Measurements from ENCODE around the gene TEX29. TPM values are rescaled to one million over a fixed set of nuclear protein-coding genes. Genes with fewer than 3 reads are reported as not detected.

TEX29 gene
- total RNA-seq, 1 experiment from 2014 or later, result 0.33 TPM

DNA sequence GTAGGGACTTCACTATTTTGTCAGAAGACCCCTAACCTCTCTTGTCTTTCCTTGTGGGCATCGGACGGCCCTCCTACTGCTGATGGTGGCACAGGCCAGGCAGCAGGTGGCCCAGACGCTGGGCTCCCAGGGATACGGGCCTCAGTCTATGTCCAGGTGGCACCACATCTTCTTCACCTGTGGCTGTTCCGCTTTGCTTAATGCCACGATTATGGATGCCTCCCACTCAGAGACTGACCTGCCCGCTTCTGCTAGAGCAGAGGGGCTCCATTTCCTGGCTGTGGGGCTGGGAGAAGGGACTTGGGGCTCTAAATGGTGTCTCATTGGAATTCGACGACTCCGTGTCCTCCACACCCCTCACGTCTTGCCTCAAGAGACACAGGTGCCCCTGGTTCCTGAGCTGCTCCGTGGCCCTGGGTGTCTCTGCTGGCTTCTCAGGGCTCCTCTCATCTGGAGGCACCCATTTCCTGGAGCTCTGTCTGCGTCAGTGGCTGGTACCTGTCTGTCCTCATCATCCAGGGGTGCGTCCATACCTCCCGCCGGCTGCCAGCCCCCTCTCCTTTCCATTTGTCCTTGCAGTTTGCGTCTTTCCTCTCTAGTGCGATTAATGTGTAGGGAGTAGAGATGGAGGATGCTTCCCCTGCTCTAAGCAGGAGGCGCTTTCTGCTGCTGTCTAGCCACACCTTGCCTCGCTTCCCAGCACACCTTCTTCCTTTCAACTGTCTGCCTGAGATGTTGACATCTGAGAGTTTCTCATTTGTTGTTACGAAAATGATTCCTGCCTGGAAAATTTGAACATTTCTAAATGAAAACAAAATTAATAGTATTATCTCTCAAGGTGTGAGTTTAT lies 63.4 kb downstream of the TEX29 start:
- H3K4me1 Mint-ChIP-seq, result peaks cover 0 to 4% of the 10 kb centered on the region in 2 experiments; a peak in 1 of 4 replicates
- no CpG with 5 or more reads among the region's 21 CpGs for WGBS (ENCODE audit: extremely low coverage, insufficient read length, low lambda C conversion rate)
- no peak overlapping the region for H3K4ac ChIP-seq (ENCODE audit: low read depth, low read length)
- no peak overlapping the region for H3T11ph ChIP-seq (ENCODE audit: low read length)
- H3K14ac ChIP-seq (ENCODE audit: insufficient read depth, low read length), result no peak overlapping the region
- no peaks in the 10 kb centered on the region for H3K27me3 ChIP-seq (ENCODE audit: insufficient read depth, low read length)
- no peak overlapping the region for H3K4me3 Mint-ChIP-seq
- no peak overlapping the region for H4K5ac ChIP-seq (ENCODE audit: insufficient read length, low read depth, low read length)
- H3K4me2 ChIP-seq (ENCODE audit: insufficient read depth, insufficient read length, low read length), result no peak overlapping the region
- no peak overlapping the region for H2BK5ac ChIP-seq (ENCODE audit: insufficient read length, low read length)
- no peaks in the 10 kb centered on the region for H3K79me2 ChIP-seq (ENCODE audit: insufficient read depth, low read length)
- H2BK12ac ChIP-seq (ENCODE audit: insufficient read length, low read depth, low read length), result no peak overlapping the region
- H3K27me3 Mint-ChIP-seq (ENCODE audit: low read depth), result no peaks in the 10 kb centered on the region
- H3K36me3 Mint-ChIP-seq (ENCODE audit: insufficient read depth in 1 of 3, low read depth in 3 of 3), result peaks cover 0 to 10% (median 3%) of the 10 kb centered on the region in 3 experiments; a peak in 4 of 7 replicates
- no peaks in the 10 kb centered on the region for H3K9me3 ChIP-seq (ENCODE audit: control insufficient read depth, low read depth, low read length)
- no peak overlapping the region for H3K18ac ChIP-seq (ENCODE audit: insufficient read length, low read depth, low read length)
- no peak overlapping the region for H3K23ac ChIP-seq (ENCODE audit: insufficient read length, low read depth, low read length)
- H3K9ac ChIP-seq (ENCODE audit: extremely low read depth, insufficient read length, low read length), result no peak overlapping the region
- H3K56ac ChIP-seq (ENCODE audit: insufficient read length, low read depth, low read length), result no peak overlapping the region
- H3K27ac Mint-ChIP-seq, result no peak overlapping the region
- no peaks in the 10 kb centered on the region for H4K20me1 ChIP-seq (ENCODE audit: control insufficient read depth, insufficient read depth, insufficient read length)
- H3K27ac ChIP-seq (ENCODE audit: insufficient read length, low read depth, low read length), result no peak overlapping the region
- H3K23me2 ChIP-seq (ENCODE audit: insufficient read length, low read depth, low read length, poor library complexity, severe bottlenecking), result no peaks in the 10 kb centered on the region
- H2BK20ac ChIP-seq (ENCODE audit: low read depth, low read length, poor library complexity, severe bottlenecking), result no peak overlapping the region
- H2BK15ac ChIP-seq (ENCODE audit: low read depth, low read length), result no peak overlapping the region
- H3K4me1 ChIP-seq (ENCODE audit: insufficient read depth, low read length), result no peaks in the 10 kb centered on the region; the same call in 1 of the 2 replicates
- H2AK5ac ChIP-seq (ENCODE audit: insufficient read length, low read length), result no peak overlapping the region
- H4K91ac ChIP-seq (ENCODE audit: insufficient read length, low read depth, low read length), result no peak overlapping the region
- H4K8ac ChIP-seq (replicated peaks; ENCODE audit: insufficient read length, low read depth, low read length), result no peak overlapping the region
- no peaks in the 10 kb centered on the region for H3K79me1 ChIP-seq (ENCODE audit: insufficient read depth, low read depth, low read length, poor library complexity, severe bottlenecking)
- H2BK120ac ChIP-seq (ENCODE audit: low read depth, low read length, poor library complexity, severe bottlenecking), result no peak overlapping the region
- H3K9me3 Mint-ChIP-seq, result peaks cover 11 to 14% of the 10 kb centered on the region in 2 experiments; a peak in 4 of 5 replicates
- TF ChIP-seq, protein P1, sequence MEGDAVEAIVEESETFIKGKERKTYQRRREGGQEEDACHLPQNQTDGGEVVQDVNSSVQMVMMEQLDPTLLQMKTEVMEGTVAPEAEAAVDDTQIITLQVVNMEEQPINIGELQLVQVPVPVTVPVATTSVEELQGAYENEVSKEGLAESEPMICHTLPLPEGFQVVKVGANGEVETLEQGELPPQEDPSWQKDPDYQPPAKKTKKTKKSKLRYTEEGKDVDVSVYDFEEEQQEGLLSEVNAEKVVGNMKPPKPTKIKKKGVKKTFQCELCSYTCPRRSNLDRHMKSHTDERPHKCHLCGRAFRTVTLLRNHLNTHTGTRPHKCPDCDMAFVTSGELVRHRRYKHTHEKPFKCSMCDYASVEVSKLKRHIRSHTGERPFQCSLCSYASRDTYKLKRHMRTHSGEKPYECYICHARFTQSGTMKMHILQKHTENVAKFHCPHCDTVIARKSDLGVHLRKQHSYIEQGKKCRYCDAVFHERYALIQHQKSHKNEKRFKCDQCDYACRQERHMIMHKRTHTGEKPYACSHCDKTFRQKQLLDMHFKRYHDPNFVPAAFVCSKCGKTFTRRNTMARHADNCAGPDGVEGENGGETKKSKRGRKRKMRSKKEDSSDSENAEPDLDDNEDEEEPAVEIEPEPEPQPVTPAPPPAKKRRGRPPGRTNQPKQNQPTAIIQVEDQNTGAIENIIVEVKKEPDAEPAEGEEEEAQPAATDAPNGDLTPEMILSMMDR (conservative IDR thresholded peaks at IDR 0.05), result no peak
- H2AFZ ChIP-seq (ENCODE audit: low read length), result no peak overlapping the region
- peak; percentile 15 for DNase-seq
